PC-3 (cell line): ENCODE data around the gene RALGPS1.

Experiments used
- EZH2 ChIP-seq: fragments of 300-600 bp; sonication (generic); IDR thresholded peaks from one replicate; pipeline ENCODE4 v1.6.1; 2017; ENCODE audit warnings: antibody characterized with exemption, mild to moderate bottlenecking, low read length; ENCODE audit not compliant: unreplicated experiment
- TF ChIP-seq, protein P1 (sequence below): fragments of 300-600 bp; sonication (generic); conservative IDR thresholded peaks from 2 replicates; pipeline ENCODE4 v1.5.1; 2017; ENCODE audit warnings: antibody characterized with exemption, low read depth, mild to moderate bottlenecking, low read length

DNA sequence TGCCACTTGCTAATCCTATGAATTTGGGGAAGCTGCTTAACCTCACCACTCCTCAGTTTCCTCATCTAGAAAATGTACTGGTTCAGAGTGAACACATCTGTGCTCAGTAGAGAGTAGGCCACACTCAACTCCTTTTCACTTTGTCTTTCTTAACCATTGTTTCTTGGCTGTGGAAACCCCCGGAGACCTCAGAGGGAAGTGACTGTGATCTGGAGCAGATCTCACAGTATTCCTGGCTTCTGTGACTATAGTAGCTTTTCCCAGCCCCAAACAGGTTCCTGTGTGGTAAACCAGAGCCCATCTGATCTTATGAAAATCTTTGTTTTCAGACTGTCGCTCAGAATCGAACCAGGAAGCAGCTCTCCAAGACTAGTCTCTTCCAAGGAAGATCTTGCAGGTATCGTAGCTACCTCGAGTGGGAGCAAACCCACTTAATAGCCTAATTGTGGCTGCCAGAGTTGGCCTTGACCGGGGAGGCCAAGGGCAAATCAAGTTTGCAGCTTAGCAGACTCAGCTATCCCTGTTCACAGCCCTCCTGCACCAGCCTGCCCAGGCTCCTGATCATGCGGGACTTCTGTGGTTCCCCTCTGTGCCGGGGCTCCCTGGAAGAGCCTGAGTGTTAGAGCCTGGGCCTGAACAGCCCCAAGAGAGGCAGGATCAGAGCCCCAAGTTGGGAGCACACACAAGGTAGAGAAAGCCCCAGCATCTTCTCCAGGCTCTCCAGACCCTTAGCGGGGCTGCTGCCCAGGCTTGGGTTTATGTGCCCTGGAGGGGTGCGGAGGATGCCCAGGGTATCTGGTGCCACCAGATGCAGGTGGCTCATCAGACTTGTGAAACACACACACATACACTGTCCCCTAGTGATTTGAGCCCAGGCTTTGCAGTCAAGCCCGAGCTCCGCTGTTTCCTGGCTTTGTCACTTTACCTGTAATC is 260.1 kb downstream of the RALGPS1 start:
- no peak for TF ChIP-seq EZH2
- TF ChIP-seq, protein P1, sequence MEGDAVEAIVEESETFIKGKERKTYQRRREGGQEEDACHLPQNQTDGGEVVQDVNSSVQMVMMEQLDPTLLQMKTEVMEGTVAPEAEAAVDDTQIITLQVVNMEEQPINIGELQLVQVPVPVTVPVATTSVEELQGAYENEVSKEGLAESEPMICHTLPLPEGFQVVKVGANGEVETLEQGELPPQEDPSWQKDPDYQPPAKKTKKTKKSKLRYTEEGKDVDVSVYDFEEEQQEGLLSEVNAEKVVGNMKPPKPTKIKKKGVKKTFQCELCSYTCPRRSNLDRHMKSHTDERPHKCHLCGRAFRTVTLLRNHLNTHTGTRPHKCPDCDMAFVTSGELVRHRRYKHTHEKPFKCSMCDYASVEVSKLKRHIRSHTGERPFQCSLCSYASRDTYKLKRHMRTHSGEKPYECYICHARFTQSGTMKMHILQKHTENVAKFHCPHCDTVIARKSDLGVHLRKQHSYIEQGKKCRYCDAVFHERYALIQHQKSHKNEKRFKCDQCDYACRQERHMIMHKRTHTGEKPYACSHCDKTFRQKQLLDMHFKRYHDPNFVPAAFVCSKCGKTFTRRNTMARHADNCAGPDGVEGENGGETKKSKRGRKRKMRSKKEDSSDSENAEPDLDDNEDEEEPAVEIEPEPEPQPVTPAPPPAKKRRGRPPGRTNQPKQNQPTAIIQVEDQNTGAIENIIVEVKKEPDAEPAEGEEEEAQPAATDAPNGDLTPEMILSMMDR, result no peak
